ENCODE measurements around the gene CCNY. TPM values are rescaled to one million over a fixed set of nuclear protein-coding genes. Genes with fewer than 3 reads are reported as not detected.

Gene CCNY
- total RNA-seq, 1 experiment from 2014 or later = 59.1 TPM

DNA sequence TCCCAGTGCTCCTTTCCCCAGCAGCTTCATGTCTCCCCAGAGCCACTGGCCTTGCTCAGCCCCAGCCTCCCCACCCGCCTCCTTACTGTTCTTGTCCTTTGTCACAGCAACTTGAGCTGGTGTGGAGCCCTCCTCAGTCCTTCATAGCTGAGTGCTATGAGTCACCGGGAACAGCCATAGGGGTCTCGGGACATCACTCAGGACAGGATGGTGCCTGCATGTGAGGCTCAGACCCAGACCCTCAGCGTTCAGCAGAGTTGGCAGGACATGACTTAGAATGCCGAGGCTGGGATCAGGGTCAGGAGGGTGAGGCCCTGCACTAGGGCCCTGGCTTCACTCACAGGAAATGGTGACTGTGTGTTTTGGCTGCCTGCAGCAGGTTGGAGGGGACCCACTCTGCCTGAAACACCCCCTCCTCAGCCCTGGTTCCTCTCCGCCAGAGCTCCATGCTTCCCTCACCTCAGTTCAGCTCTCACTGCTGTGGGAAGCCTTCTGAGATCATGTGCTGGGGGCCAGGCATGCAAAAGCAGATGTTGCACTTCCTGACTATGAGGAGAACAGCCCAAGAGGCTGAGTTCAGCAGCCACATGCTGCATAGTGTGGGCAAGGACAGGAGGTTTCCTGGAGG lies 228.1 kb downstream of the CCNY start:
- Mint-ChIP-seq H3K27me3 (ENCODE audit: unreplicated experiment) (no peaks in the 10 kb centered on the region), H3K9me3 (ENCODE audit: low read depth, unreplicated experiment) (no peaks in the 10 kb centered on the region), H3K27ac (ENCODE audit: unreplicated experiment) (no peak overlapping the region), H3K4me1 (ENCODE audit: low read depth, unreplicated experiment) (no peaks in the 10 kb centered on the region), H3K4me3 (ENCODE audit: low read depth, unreplicated experiment) (no peak overlapping the region), H3K36me3 (ENCODE audit: insufficient read depth, unreplicated experiment) (no peaks in the 10 kb centered on the region)
- CTCF ChIA-PET = no interaction called here
- DNase-seq = no peak
- TF ChIP-seq, protein P1, sequence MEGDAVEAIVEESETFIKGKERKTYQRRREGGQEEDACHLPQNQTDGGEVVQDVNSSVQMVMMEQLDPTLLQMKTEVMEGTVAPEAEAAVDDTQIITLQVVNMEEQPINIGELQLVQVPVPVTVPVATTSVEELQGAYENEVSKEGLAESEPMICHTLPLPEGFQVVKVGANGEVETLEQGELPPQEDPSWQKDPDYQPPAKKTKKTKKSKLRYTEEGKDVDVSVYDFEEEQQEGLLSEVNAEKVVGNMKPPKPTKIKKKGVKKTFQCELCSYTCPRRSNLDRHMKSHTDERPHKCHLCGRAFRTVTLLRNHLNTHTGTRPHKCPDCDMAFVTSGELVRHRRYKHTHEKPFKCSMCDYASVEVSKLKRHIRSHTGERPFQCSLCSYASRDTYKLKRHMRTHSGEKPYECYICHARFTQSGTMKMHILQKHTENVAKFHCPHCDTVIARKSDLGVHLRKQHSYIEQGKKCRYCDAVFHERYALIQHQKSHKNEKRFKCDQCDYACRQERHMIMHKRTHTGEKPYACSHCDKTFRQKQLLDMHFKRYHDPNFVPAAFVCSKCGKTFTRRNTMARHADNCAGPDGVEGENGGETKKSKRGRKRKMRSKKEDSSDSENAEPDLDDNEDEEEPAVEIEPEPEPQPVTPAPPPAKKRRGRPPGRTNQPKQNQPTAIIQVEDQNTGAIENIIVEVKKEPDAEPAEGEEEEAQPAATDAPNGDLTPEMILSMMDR (IDR thresholded peaks at IDR 0.05; ENCODE audit: unreplicated experiment) = no peak
- no TSS peak for BruUV-seq (replicated peaks)
- intact Hi-C loops (cut with micrococcal nuclease; ENCODE audit: unreplicated experiment) = loop anchor here (5.0 kb wide), 1 partner anchor 327 kb away; no protein-coding TSS in a partner anchor

DNA sequence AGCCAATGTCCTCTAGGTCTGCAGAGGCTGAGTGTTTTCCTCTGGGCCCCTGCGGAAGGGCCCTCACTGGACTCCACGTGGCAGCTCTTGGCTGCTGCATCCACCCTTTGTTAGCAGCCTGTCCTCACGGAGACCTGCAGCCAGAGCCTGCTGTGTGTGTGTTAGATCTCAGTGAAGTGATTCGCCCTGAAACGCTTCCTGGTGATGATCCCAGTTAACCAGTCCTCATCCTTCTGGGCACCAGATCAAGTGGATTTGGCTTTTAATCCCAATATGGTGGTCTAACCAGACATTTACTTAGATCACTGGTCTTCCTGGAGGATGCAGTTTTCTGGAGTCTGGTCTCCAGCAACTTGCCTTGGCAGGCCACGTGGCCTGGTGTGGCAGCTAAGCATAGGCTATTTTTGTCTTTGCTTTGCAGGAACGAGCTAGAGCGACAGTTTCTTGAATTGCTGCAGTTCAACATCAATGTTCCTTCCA lies 229.3 kb downstream of the CCNY start:
- Mint-ChIP-seq H3K4me3 (ENCODE audit: low read depth, unreplicated experiment) (no peak overlapping the region), H3K27me3 (ENCODE audit: unreplicated experiment) (no peaks in the 10 kb centered on the region), H3K9me3 (ENCODE audit: low read depth, unreplicated experiment) (no peaks in the 10 kb centered on the region), H3K4me1 (ENCODE audit: low read depth, unreplicated experiment) (no peaks in the 10 kb centered on the region), H3K36me3 (ENCODE audit: insufficient read depth, unreplicated experiment) (no peaks in the 10 kb centered on the region), H3K27ac (ENCODE audit: unreplicated experiment) (no peak overlapping the region)
- no TSS peak for BruUV-seq (replicated peaks)
- CTCF ChIA-PET = no interaction called here
- no peak for DNase-seq
- intact Hi-C loops (cut with micrococcal nuclease; ENCODE audit: unreplicated experiment) = no loop called here
- TF ChIP-seq, protein P1 (IDR thresholded peaks at IDR 0.05; ENCODE audit: unreplicated experiment) = no peak

DNA sequence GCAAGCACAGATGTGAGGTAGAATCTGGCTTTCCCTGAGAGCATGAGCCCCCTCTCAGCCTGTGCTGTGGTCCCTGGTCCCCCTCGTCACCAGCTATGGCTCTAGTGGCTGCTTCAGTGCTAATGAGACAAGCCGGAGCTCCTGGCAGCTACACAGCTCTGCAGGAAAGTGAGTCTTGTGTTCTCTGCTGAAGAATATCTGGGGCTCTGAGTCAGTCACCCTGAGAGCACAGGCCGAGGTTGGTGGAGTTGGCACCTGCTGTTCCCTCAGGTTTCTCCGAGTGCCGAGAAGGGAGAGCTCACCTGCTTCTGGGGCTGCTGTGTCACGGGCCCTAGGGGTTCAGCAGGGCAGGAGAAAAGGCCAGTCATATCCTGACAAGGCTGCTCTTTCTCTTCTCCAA lies 231.6 kb downstream of the CCNY start:
- BruUV-seq (replicated peaks) = no TSS peak
- intact Hi-C loops (cut with micrococcal nuclease; ENCODE audit: unreplicated experiment) = no loop called here
- no peak overlapping the region for H3K27ac Mint-ChIP-seq (ENCODE audit: unreplicated experiment)
- no peak overlapping the region for H3K4me3 Mint-ChIP-seq (ENCODE audit: low read depth, unreplicated experiment)
- no peaks in the 10 kb centered on the region for H3K9me3 Mint-ChIP-seq (ENCODE audit: low read depth, unreplicated experiment)
- no peak for DNase-seq
- TF ChIP-seq, protein P1 (IDR thresholded peaks at IDR 0.05; ENCODE audit: unreplicated experiment) = no peak
- CTCF ChIA-PET = no interaction called here
- no peaks in the 10 kb centered on the region for H3K4me1 Mint-ChIP-seq (ENCODE audit: low read depth, unreplicated experiment)
- H3K36me3 Mint-ChIP-seq (ENCODE audit: insufficient read depth, unreplicated experiment) = no peaks in the 10 kb centered on the region
- no peaks in the 10 kb centered on the region for H3K27me3 Mint-ChIP-seq (ENCODE audit: unreplicated experiment)

DNA sequence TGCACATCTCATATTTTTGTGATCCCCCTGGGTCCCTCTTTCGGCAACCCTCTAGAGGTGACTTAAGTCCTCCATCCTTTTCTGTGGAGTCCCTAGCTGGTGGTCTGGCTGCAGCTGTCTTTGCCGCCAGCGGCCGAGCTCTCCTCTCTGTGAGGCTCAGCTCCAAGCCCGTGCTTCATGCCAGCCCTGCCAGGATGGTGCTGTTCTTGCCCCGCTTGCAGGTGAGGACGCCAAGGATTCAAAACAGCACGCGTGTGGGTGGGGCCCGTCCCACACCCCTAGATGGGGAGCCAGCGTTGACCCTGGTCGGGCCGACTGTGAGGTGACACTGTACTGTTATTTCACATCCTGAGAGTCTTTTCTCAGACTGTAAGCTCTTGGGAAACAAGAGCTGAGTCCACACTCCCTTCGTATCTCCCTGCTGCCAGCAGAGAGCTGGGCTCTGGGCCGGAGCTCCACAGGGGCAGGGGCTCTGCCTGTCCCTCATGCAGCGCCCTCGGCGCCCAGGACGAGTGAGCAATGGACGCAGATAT lies 232.2 kb downstream of the CCNY start:
- H3K9me3 Mint-ChIP-seq (ENCODE audit: low read depth, unreplicated experiment) = no peaks in the 10 kb centered on the region
- TF ChIP-seq, protein P1 (IDR thresholded peaks at IDR 0.05; ENCODE audit: unreplicated experiment) = no peak
- CTCF ChIA-PET = no interaction called here
- BruUV-seq (replicated peaks) = no TSS peak
- no peak overlapping the region for H3K27ac Mint-ChIP-seq (ENCODE audit: unreplicated experiment)
- no peaks in the 10 kb centered on the region for H3K36me3 Mint-ChIP-seq (ENCODE audit: insufficient read depth, unreplicated experiment)
- no peaks in the 10 kb centered on the region for H3K27me3 Mint-ChIP-seq (ENCODE audit: unreplicated experiment)
- H3K4me1 Mint-ChIP-seq (ENCODE audit: low read depth, unreplicated experiment) = no peaks in the 10 kb centered on the region
- no peak overlapping the region for H3K4me3 Mint-ChIP-seq (ENCODE audit: low read depth, unreplicated experiment)
- no peak for DNase-seq
- intact Hi-C loops (cut with micrococcal nuclease; ENCODE audit: unreplicated experiment) = no loop called here

Measured in Calu3 (cell line).